Left kidney (tissue), 2 donors: Measurements from ENCODE around the gene THADA. TPM values are rescaled to one million over a fixed set of nuclear protein-coding genes. Genes with fewer than 3 reads are reported as not detected.

ENCODE experiments used
- DNase-seq: peaks from one replicate; pipeline ENCODE4 v3.0.0-alpha.2; 2013
- polyA plus RNA-seq: library from polyadenylated mRNA; unstranded; fragments of 120-200 nt; gene quantifications from one replicate; pipeline ENCODE4 v1.2.1, GENCODE V29; 2013; ENCODE audit not compliant: insufficient read length

The THADA gene
- polyA plus RNA-seq, 1 donor: 41.7 TPM

DNA sequence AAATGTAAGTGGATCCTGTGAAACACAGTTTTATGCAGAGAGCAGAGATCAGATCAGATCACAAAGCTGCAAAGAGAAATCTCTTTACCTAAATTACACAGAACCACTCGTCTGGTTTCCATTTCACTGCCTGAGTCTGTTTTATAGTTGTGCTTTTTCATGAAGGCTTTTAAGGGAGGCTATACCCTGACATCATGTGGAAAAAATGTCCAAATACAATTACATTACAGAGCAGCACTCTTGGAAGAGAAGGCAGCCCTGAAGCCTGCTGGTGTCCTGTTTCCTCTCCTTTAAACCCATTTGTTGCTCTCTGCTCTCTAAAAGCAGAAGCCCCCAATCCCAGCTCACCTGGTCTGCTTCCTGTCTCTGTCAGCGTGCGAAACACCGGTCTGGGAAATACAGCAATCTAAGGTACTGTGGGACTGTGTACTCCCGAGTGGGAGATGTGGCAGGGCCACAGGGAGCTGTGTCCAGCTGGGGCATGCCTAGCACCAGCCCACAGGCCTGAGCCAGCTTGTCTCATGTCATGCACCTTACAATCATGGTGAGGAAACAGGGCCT lies 344.6 kb downstream of the THADA start:
- peak; percentile 84 for DNase-seq

DNA sequence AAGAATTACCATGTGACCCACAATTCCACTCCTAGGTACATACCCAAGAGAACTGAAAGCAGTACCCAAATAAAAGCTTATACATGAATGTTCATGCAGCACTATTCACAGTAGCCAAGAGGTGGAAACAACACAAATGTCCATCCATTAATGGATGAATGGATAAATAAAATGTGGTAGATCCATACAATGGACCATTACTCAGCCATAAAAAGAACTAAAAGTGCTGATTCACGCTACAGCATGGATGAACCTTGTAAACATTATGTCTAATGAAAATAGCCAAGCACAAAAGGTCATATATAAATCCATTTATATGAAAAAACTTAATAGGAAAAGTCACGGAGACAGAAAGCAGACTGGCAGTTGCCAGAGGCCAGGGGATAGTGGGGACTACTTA lies 345.8 kb downstream of the THADA start:
- no peak for DNase-seq

DNA sequence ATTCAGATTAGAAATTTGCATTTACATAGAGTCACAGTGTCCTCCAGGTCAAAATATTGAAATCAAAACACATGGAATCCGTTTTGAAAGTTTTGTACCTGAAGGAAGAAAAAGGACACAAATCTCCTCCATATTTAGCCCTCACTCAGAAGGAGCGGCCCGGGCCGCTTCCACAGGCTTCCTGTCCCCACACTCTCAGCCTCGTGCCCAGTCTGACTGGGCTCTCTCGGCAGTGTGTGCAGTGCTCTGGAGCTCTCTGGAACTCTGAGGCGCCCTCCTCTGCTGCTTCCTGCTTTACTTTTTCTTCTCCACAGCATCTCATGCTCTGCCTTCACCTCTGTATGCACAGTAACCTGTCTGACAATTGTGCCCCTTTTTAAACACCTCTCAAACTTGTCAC lies 347.2 kb downstream of the THADA start:
- DNase-seq: no peak

GRCh38 chr2:43246641-43247040 lies 349.2 kb downstream of the THADA start:
- no peak for DNase-seq

DNA sequence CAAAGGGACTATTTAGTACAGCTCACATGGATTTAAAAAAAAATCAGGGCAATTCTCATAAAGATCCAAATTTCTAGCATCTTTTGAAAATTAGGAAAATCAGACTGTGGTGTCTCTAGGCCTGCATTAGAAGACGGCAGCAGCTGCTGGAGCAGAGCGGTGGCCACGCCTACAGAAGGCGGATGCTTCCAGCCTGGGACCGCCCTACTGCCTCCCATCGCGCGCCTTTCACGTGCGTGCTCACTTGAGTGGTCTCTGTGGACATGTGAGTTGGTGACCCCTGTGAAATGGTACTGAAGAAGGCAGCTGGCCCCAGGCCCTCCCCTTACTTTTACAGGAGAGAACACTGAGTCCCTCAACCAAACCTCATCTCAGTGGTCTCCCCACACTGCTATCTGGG lies 354.3 kb downstream of the THADA start:
- DNase-seq: no peak

- DNase-seq: no peak
These were observed 355.1 kb downstream of the THADA start for GRCh38 chr2:43240766-43241150.

GRCh38 chr2:43239981-43240765 lies 355.7 kb downstream of the THADA start:
- DNase-seq: no peak

- no peak for DNase-seq
These were observed 357.0 kb downstream of the THADA start for GRCh38 chr2:43238813-43239212.

DNA sequence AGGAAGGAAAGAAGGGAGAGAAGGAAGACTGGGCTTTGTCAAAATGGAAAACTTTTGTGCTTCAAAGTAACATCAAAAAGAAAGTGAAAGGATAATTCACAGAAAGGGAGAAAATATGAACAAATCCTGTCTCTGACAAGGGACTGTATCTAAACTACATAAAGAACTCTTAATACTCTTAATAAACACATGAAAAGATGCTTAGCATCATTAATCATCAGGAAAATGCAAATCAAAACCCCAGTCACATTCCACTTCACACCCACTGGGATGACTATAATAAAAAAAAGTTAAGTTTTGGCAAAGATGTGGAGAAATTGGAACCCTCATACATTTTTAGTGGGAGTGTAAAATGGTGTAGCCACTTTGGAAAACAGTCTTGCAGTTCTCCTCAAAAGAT lies 357.7 kb downstream of the THADA start:
- no peak for DNase-seq

DNA sequence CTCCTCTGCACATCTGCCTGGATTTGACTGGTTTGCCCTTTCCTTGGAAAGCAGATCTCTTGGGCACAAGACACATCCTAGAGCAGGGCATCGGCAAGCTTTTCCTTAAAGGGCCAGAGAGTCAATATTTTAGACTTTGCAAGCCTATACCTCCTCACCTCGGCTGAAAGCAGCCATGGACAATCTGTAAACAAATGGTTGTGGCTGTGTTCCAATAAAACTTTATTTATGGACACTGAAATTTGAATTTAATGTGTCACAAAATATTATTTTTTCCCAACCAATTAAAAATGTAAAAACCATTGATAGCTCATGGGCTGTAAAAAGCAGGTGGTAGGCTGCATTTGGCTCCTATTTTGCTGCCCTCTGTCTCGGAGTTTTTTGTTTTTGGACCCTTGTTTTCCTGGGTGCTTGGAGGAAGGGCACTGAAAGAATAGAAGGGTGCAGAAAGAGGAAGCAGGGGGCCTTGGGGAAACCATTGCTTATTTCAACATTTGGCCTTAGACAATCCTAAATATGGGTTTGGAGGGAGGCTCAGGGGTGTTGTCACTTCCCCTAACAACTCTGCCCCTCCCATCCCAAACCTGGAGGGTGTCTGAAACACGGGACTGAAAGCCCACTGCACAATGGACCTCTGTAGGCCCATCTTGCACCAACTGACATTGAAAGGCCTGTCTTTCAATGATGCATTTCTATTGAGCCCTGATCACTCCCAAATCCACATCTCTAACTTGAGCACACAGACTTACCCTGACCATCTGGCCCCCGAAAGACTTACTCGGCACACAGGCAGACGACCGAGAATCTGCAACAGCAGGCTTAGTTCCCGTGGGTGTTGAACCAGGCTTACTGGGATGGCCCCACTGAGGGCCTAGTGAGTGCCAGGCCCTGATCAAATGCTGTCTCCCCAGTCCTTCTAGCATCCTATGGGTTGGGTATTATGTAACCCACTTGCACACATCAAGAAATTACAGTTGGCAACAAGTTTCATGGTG lies 362.3 kb downstream of the THADA start:
- DNase-seq: no peak

DNA sequence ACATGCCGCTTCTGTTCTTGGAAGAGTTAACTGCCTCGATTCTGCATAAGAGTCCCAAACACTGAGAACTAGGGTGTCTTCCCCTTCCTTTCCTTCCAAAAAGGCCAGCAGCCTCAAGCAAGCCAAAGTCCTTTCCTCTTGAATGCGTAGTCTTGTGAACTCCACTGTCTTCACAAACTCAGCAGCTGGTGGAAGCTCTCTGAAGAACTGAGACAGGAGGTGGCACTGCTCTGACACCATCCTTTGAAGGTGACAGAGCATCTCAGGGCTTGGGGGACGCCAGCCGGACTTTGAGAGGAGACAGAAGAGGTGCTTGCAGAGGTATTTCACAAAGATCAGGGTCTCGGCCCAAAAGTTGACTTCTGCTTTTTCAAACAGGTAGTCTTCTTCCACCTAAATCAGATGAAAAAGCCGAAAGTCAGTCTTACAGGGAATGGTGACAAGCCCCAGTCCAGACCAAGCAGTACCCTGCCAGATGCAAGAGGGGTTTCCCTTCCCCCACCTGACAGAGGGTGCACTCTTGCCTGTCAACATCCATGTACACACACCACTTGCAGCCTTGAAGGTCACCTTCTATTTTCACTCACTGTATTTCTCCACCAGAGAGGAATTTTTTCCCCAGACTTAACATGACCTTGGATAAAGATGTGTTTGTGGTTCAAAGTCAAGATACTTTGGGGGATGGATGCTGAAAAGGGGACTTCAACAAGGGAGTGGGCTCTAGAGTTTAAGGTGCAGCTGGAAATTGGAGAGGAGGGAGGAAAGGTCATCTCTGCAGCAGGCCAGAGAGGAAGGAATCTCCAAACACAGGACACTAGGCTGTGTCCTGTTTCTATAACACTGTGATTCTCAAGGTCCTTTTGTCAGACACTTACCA lies 364.6 kb downstream of the THADA start:
- DNase-seq: no peak

DNA sequence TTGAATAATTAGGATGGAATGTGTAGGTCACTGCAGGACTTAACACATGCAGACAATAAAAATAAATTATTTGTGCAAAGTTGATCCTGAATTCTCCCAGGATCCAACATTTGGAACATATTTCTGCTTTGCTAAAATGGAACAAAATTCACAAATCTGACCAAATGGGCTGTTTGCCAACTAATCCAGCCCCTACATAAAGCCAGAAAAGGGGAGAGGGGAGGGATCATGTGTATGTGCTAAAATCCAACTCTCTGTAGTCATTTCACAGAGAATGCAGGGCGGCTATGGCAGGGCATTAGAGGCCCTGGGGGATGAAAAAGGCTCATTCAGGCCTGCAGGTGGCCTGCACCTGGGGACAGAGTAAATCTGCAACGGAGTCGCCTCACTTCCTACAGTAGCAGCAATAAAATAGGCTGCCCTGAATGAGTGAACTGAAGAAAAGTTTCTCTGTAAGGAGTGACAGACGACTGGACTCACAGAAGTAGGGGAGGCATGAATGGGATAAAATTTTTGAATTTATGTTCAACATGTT lies 365.4 kb downstream of the THADA start:
- no peak for DNase-seq

- no peak for DNase-seq
These were observed 366.8 kb downstream of the THADA start for GRCh38 chr2:43228756-43229659.

DNA sequence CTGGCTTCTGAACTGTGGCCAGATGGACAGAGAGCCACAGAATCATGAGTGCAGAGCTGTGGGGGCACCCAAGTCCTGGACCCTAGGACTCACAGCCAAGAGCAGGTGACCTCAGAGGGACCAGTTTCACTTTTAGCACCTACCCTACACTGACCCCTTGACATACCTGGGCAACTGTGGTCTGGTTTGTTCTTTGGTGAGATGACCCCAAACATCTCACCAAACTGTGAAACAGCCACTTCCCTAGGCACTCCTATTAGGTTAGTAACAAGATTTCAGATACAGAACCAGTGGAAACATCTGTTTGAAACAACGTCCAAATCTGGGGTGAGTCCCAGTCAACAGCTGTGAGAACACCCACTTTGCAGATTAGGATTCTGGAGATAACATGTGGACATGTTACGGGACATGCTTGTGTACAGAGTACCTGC lies 367.5 kb downstream of the THADA start:
- no peak for DNase-seq

- DNase-seq: no peak
These were observed 368.0 kb downstream of the THADA start for GRCh38 chr2:43227830-43228281.

DNA sequence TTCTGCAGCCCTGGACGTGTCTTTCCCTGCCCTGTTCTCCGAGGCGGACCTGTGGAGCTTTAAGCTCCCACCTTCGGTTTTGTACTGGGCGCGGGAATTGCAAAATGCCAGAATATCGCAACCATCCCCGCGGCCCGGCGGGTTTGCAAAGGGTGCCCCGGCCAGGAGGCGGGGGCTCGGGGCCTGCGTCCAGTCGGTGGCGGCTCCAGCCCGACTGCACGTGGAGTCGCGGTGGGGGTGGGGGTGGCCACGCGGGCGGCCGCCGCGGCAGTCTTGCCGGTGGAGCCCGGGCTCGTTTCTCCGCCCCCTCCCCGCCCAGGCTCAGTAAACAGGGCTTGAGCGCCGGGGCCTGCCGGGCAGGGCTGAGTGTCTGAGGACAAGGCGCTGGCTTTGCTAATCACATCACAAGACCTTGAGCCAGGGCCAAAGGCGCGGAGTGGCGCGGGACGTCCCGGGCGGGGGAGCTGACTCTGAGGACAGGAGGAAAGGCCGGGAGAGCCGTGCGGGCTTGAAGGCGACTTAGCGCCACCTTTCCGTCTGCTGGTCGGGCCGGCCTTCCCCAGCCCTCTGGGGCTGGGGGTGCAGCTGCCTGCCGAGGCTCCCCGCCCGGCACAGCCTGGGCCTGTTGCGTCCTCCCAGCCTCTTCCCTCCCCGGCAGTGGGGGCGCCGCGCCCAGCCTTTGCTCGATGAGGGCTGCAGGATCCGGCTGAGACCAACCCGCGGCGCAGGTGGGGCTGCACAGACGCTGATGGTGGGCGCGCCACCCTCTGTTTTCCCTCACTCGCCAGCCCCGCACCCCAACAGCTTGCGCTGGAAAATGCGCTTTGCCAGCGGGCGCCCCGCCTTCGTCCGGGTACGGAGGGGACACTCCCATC lies 368.6 kb downstream of the THADA start:
- DNase-seq: peak; percentile 79

DNA sequence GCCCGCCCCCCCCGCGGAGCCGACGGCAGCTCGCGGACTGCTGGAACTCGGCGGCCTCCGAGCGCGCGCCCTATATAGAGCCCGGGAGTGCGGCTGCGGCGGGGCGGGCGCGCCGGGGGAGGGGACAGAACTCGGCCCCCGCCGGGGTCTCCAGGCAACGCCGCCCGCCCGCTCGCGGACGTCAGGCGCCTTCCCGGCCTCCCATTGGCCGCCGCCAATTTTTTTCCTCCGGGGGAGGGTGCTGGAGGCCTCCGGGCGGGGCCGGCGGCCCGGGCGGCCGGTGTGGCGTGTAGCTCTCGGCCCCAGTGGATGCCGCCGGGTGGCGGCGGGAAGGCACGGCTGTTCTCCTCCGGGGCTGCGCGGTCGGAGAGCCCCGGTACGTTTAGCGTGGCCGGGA lies 369.3 kb downstream of the THADA start, which contains the start of gene ZFP36L2:
TSS of gene ZFP36L2 (minus strand) at position 49 of the 397 bp plus-strand sequence. CDS start 291 bp downstream, outside the sequence.
- peak; percentile 97 for DNase-seq

GRCh38 chr2:43225788-43226557 lies 369.9 kb downstream of the THADA start:
- no peak for DNase-seq
